HepG2 (cell line): ENCODE data around the gene PPCDC. TPM values are rescaled to one million over a fixed set of nuclear protein-coding genes. Genes with fewer than 3 reads are reported as not detected.

Source experiments
- HNF4G ChIP-seq, 2 experiments: sonication (generic) in 1 of 2; formaldehyde crosslinking in 1 of 2; IDR thresholded peaks; 2 replicates each; pipeline versions ENCODE4 v1.4.0 to v1.6.1; 2011 to 2020; ENCODE audit warnings: borderline replicate concordance in 2 of 2, low read depth in 2 of 2, mild to moderate bottlenecking in 2 of 2, low read length in 1 of 2, missing genetic modification reagents in 1 of 2, moderate library complexity in 1 of 2
- KLF12 ChIP-seq: sonication (generic); formaldehyde crosslinking; IDR thresholded peaks from 2 replicates; pipeline ENCODE4 v1.4.0; 2020; ENCODE audit warnings: missing genetic modification reagents, borderline replicate concordance
- RARG ChIP-seq: sonication (generic); formaldehyde crosslinking; IDR thresholded peaks from 2 replicates; pipeline ENCODE4 v1.4.0; 2020; ENCODE audit warnings: low read depth, mild to moderate bottlenecking, missing genetic modification reagents
- RFXAP ChIP-seq: sonication (generic); formaldehyde crosslinking; IDR thresholded peaks from 2 replicates; pipeline ENCODE4 v1.4.0; 2020; ENCODE audit warnings: missing genetic modification reagents, borderline replicate concordance
- SETDB1 ChIP-seq: sonication (generic); formaldehyde crosslinking; IDR thresholded peaks from 2 replicates; pipeline ENCODE4 v1.5.1; 2020; ENCODE audit warnings: missing genetic modification reagents, mild to moderate bottlenecking, borderline replicate concordance
- SMARCC2 ChIP-seq: fragments of 450-650 bp; IDR thresholded peaks from 2 replicates; pipeline ENCODE4 v1.6.1; 2017; ENCODE audit warnings: antibody characterized with exemption, mild to moderate bottlenecking
- ZBTB21 ChIP-seq: sonication (generic); formaldehyde crosslinking; IDR thresholded peaks from 2 replicates; pipeline ENCODE4 v1.4.0; 2020; ENCODE audit warnings: missing genetic modification reagents
- ZMYM3 ChIP-seq: sonication (generic); formaldehyde crosslinking; IDR thresholded peaks from 2 replicates; pipeline ENCODE4 v1.5.1; 2020; ENCODE audit warnings: mild to moderate bottlenecking, missing genetic modification reagents
- ZNF121 ChIP-seq: sonication (generic); formaldehyde crosslinking; IDR thresholded peaks from 2 replicates; pipeline ENCODE4 v1.5.0; 2020; ENCODE audit warnings: mild to moderate bottlenecking, missing genetic modification reagents
- ZNF263 ChIP-seq: sonication (generic); formaldehyde crosslinking; IDR thresholded peaks from 2 replicates; pipeline ENCODE4 v1.4.0; 2020; ENCODE audit warnings: missing genetic modification reagents
- ZNF326 ChIP-seq: sonication (generic); formaldehyde crosslinking; IDR thresholded peaks from 2 replicates; pipeline ENCODE4 v1.4.0; 2020; ENCODE audit warnings: missing genetic modification reagents, borderline replicate concordance
- ZNF562 ChIP-seq: sonication (generic); formaldehyde crosslinking; IDR thresholded peaks from 2 replicates; pipeline ENCODE4 v1.8.0; 2022; ENCODE audit warnings: missing genetic modification reagents, borderline replicate concordance
- ZNF724P ChIP-seq: sonication (generic); formaldehyde crosslinking; IDR thresholded peaks from 2 replicates; pipeline ENCODE4 v1.8.0; 2022; ENCODE audit warnings: missing genetic modification reagents, borderline replicate concordance
- ZZZ3 ChIP-seq: sonication (generic); formaldehyde crosslinking; IDR thresholded peaks from 2 replicates; pipeline ENCODE4 v1.4.0; 2020; ENCODE audit warnings: missing genetic modification reagents, mild to moderate bottlenecking, borderline replicate concordance
- polyA plus RNA-seq, 8 experiments: library from polyadenylated mRNA; depleted of rRNA in 3 of 8; stranded (reverse) in 7 of 8; unstranded in 1 of 8; fragments of >200 nt; fragmentation: Illumina TruSeq in 4 of 8; extraction: Trizol in 4 of 8; gene quantifications; 2 replicates each; pipeline versions ENCODE4 v1.2.1 to v1.2.3, GENCODE V29; 2011 to 2016; ENCODE audit warnings: low read depth in 4 of 8, missing spikeins in 1 of 8, mixed read lengths in 1 of 8; ENCODE audit not compliant: insufficient read depth in 1 of 8
- total RNA-seq, 5 experiments: library from RNA; depleted of rRNA; stranded (reverse); fragments of >200 nt; fragmentation: Illumina TruSeq; extraction: Trizol; gene quantifications; 2 replicates each; pipeline ENCODE4 v1.2.3, GENCODE V29; 2016; ENCODE audit warnings: low read depth in 1 of 5
- TF ChIP-seq, protein P1 (sequence below): sonication (generic); formaldehyde crosslinking; IDR thresholded peaks from 2 replicates; pipeline ENCODE4 v1.5.0; 2020; ENCODE audit warnings: mild to moderate bottlenecking, missing genetic modification reagents, borderline replicate concordance
- TF ChIP-seq, protein P2 (sequence below): sonication (generic); formaldehyde crosslinking; IDR thresholded peaks from 2 replicates; pipeline ENCODE4 v1.4.0; 2020; ENCODE audit warnings: missing genetic modification reagents; ENCODE audit errors: not compliant biosample characterization
- TF ChIP-seq, protein P3 (sequence below): sonication (generic); formaldehyde crosslinking; IDR thresholded peaks from 2 replicates; pipeline ENCODE4 v1.8.0; 2022; ENCODE audit warnings: mild to moderate bottlenecking, missing genetic modification reagents; ENCODE audit not compliant: insufficient replicate concordance

Gene PPCDC
- total and polyA plus RNA-seq, 2 of the 13 experiments (the other 11 are each of a cell fraction or from before 2014, with no cell fraction given): 12.3 to 12.8 TPM

DNA sequence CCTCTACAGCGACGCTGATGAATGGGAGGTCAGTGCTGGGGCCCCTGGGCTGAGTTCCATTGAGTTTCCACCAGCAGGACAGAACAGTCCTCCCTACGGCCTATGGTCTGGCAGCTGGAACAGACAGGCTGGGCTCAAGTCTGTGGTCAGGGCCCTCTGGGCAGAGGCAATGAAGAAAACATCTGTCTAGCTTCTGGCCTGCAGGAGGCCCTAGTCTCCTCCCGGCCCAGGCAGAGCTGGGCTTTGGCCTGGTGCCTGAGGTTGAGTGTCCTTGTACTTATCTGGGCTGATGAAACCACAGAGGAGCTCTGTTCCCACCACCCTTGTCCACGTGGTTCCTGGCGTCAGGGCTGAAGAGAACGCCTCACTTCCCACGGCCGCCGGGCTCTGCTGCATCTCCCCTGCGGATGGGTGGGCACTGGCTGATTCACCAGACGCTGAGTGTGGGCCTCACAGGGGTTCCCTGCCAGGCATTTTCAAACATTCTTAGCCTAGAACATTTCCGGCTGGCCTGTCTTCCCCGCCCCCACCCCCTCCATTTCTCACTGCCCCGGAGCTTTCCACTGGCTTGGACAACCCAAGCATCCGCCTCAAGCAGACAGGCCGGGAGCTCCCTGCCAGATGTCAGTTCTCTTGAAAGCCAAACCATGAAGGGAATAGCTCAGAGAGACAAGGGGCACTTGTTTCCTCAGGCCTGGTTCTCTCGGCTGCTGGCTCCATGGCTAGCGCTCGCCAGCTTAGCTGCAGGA, 20.3 kb downstream of the PPCDC start (continued):
- TF ChIP-seq, protein P1, sequence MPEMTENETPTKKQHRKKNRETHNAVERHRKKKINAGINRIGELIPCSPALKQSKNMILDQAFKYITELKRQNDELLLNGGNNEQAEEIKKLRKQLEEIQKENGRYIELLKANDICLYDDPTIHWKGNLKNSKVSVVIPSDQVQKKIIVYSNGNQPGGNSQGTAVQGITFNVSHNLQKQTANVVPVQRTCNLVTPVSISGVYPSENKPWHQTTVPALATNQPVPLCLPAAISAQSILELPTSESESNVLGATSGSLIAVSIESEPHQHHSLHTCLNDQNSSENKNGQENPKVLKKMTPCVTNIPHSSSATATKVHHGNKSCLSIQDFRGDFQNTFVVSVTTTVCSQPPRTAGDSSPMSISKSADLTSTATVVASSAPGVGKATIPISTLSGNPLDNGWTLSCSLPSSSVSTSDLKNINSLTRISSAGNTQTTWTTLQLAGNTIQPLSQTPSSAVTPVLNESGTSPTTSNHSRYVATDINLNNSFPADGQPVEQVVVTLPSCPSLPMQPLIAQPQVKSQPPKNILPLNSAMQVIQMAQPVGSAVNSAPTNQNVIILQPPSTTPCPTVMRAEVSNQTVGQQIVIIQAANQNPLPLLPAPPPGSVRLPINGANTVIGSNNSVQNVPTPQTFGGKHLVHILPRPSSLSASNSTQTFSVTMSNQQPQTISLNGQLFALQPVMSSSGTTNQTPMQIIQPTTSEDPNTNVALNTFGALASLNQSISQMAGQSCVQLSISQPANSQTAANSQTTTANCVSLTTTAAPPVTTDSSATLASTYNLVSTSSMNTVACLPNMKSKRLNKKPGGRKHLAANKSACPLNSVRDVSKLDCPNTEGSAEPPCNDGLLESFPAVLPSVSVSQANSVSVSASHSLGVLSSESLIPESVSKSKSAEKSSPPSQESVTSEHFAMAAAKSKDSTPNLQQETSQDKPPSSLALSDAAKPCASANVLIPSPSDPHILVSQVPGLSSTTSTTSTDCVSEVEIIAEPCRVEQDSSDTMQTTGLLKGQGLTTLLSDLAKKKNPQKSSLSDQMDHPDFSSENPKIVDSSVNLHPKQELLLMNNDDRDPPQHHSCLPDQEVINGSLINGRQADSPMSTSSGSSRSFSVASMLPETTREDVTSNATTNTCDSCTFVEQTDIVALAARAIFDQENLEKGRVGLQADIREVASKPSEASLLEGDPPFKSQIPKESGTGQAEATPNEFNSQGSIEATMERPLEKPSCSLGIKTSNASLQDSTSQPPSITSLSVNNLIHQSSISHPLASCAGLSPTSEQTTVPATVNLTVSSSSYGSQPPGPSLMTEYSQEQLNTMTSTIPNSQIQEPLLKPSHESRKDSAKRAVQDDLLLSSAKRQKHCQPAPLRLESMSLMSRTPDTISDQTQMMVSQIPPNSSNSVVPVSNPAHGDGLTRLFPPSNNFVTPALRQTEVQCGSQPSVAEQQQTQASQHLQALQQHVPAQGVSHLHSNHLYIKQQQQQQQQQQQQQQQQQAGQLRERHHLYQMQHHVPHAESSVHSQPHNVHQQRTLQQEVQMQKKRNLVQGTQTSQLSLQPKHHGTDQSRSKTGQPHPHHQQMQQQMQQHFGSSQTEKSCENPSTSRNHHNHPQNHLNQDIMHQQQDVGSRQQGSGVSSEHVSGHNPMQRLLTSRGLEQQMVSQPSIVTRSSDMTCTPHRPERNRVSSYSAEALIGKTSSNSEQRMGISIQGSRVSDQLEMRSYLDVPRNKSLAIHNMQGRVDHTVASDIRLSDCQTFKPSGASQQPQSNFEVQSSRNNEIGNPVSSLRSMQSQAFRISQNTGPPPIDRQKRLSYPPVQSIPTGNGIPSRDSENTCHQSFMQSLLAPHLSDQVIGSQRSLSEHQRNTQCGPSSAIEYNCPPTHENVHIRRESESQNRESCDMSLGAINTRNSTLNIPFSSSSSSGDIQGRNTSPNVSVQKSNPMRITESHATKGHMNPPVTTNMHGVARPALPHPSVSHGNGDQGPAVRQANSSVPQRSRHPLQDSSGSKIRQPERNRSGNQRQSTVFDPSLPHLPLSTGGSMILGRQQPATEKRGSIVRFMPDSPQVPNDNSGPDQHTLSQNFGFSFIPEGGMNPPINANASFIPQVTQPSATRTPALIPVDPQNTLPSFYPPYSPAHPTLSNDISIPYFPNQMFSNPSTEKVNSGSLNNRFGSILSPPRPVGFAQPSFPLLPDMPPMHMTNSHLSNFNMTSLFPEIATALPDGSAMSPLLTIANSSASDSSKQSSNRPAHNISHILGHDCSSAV: no peak
- 0 out of 2 replicates have a peak, but pooled peaks have one; percentile 66 for TF ChIP-seq ZMYM3
- no peak for TF ChIP-seq ZBTB21 (CRISPR knock-in tag)
- 0 out of 2 replicates have a peak, but pooled peaks have one; percentile 63 for TF ChIP-seq ZNF724P
- no peak for TF ChIP-seq KLF12 (CRISPR knock-in tag)
- TF ChIP-seq, protein P2, sequence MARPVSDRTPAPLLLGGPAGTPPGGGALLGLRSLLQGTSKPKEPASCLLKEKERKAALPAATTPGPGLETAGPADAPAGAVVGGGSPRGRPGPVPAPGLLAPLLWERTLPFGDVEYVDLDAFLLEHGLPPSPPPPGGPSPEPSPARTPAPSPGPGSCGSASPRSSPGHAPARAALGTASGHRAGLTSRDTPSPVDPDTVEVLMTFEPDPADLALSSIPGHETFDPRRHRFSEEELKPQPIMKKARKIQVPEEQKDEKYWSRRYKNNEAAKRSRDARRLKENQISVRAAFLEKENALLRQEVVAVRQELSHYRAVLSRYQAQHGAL (CRISPR knock-in tag): no peak
- TF ChIP-seq SMARCC2: no peak
- TF ChIP-seq ZNF562: no peak
- TF ChIP-seq RARG: 0 out of 2 replicates have a peak, but pooled peaks have one; percentile 41
- peak; percentile 41; the same call in 1 of the 2 replicates for TF ChIP-seq RFXAP (CRISPR knock-in tag)
- peak; percentile 45; the same call in 1 of the 2 replicates for TF ChIP-seq ZNF121 (CRISPR knock-in tag)
- TF ChIP-seq, protein P3, sequence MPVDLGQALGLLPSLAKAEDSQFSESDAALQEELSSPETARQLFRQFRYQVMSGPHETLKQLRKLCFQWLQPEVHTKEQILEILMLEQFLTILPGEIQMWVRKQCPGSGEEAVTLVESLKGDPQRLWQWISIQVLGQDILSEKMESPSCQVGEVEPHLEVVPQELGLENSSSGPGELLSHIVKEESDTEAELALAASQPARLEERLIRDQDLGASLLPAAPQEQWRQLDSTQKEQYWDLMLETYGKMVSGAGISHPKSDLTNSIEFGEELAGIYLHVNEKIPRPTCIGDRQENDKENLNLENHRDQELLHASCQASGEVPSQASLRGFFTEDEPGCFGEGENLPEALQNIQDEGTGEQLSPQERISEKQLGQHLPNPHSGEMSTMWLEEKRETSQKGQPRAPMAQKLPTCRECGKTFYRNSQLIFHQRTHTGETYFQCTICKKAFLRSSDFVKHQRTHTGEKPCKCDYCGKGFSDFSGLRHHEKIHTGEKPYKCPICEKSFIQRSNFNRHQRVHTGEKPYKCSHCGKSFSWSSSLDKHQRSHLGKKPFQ (CRISPR knock-in tag): no peak
- TF ChIP-seq ZNF263: peak; percentile 78
- peak; percentile 35; the same call in 1 of the 2 replicates for TF ChIP-seq HNF4G (IDR thresholded peaks at IDR 0.05; ENCODE audit: borderline replicate concordance, low read depth, low read length)
- no peak for TF ChIP-seq HNF4G (CRISPR knock-in tag; IDR thresholded peaks at IDR 0.05; ENCODE audit: borderline replicate concordance, low read depth)
- TF ChIP-seq ZZZ3 (CRISPR knock-in tag): peak; percentile 35; the same call in 1 of the 2 replicates
- no peak for TF ChIP-seq ZNF326 (CRISPR knock-in tag)
- no peak for TF ChIP-seq SETDB1 (CRISPR knock-in tag)
